ENCODE data around the gene INAFM2. TPM values are rescaled to one million over a fixed set of nuclear protein-coding genes. Genes with fewer than 3 reads are reported as not detected.

Gene INAFM2
- total RNA-seq, 1 experiment from 2014 or later: 8.8 TPM

- ChIA-PET RAD21 (ENCODE audit: low non-redundant PET in 1 of 2, low total read pairs in 2 of 2, uncharacterized antibody in 2 of 2, unreplicated experiment in 2 of 2) (no interaction called here), CTCF (interaction anchor here (1.5 to 5.2 kb wide), 2 partner anchors 11 to 13 kb away, joined by 3 to 22 read pairs; no protein-coding TSS in a partner anchor), POLR2A (interaction anchor here (0.6 kb wide), 1 partner anchor 105 kb away, joined by 3 read pairs; no protein-coding TSS in a partner anchor)
- Histone ChIP-seq H3K9me2 (ENCODE audit: insufficient read depth) (no peaks in the 10 kb centered on the region), H3K79me2 (ENCODE audit: insufficient read depth, low read length) (no peaks in the 10 kb centered on the region), H3K4me1 (ENCODE audit: control insufficient read depth in 1 of 2, insufficient read depth in 2 of 2, low read length in 2 of 2) (peaks cover 17 to 30% of the 10 kb centered on the region in 2 experiments), H2AFZ (ENCODE audit: low read depth, low read length, poor library complexity, severe bottlenecking) (no peak overlapping the region), H3K4me3 (replicated peaks in 1 of 2; ENCODE audit: low read depth in 1 of 2, low read length in 2 of 2) (no peak overlapping the region), H4K20me1 (ENCODE audit: insufficient read depth) (no peaks in the 10 kb centered on the region), H3K27me3 (ENCODE audit: insufficient read depth, low read length) (no peaks in the 10 kb centered on the region), H3K4me2 (ENCODE audit: low read length) (peak overlapping the region; percentile 46), H3K36me3 (ENCODE audit: control insufficient read depth in 1 of 2, insufficient read depth in 2 of 2, low read length in 2 of 2) (no peaks in the 10 kb centered on the region), H3K9ac (ENCODE audit: low read length) (no peak overlapping the region), H3K9me3 (ENCODE audit: control insufficient read depth in 1 of 2, insufficient read depth in 1 of 2, low read depth in 1 of 2, low read length in 2 of 2) (no peaks in the 10 kb centered on the region), H3K27ac (ENCODE audit: low read depth, low read length) (no peak overlapping the region; the same call in 1 of the 2 replicates)
- intact Hi-C loops (cut with micrococcal nuclease): no loop called here
- BruUV-seq (replicated peaks): no TSS peak
- ATAC-seq (peak; percentile 58), DNase-seq (ENCODE audit: low read depth, low spot score) (no peak)
- TF ChIP-seq RAD21 (IDR thresholded peaks at IDR 0.05; ENCODE audit: low read depth) (peak; percentile 28; the same call in 1 of the 2 replicates), ZFX (IDR thresholded peaks at IDR 0.05) (no peak)
- TF ChIP-seq, protein P1, sequence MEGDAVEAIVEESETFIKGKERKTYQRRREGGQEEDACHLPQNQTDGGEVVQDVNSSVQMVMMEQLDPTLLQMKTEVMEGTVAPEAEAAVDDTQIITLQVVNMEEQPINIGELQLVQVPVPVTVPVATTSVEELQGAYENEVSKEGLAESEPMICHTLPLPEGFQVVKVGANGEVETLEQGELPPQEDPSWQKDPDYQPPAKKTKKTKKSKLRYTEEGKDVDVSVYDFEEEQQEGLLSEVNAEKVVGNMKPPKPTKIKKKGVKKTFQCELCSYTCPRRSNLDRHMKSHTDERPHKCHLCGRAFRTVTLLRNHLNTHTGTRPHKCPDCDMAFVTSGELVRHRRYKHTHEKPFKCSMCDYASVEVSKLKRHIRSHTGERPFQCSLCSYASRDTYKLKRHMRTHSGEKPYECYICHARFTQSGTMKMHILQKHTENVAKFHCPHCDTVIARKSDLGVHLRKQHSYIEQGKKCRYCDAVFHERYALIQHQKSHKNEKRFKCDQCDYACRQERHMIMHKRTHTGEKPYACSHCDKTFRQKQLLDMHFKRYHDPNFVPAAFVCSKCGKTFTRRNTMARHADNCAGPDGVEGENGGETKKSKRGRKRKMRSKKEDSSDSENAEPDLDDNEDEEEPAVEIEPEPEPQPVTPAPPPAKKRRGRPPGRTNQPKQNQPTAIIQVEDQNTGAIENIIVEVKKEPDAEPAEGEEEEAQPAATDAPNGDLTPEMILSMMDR (IDR thresholded peaks at IDR 0.05 in 2 of 3, conservative IDR thresholded peaks at IDR 0.05 in 1 of 3; ENCODE audit: borderline replicate concordance in 1 of 3, insufficient read depth in 1 of 3, low read depth in 2 of 3, low read length in 2 of 3): peak; percentile 27 to 65 (median 59); a peak in 5 of 6 replicates
Measured at GRCh38 chr15:40354408-40355171, 31.1 kb downstream of the INAFM2 start.

GRCh38 chr15:40355976-40356585, 32.6 kb downstream of the INAFM2 start:
- Histone ChIP-seq H3K9ac (ENCODE audit: low read length) (no peak overlapping the region), H3K9me3 (ENCODE audit: control insufficient read depth in 1 of 2, insufficient read depth in 1 of 2, low read depth in 1 of 2, low read length in 2 of 2) (no peaks in the 10 kb centered on the region), H3K4me3 (replicated peaks in 1 of 2; ENCODE audit: low read depth in 1 of 2, low read length in 2 of 2) (no peak overlapping the region), H3K36me3 (ENCODE audit: control insufficient read depth in 1 of 2, insufficient read depth in 2 of 2, low read length in 2 of 2) (no peaks in the 10 kb centered on the region), H3K4me1 (ENCODE audit: control insufficient read depth in 1 of 2, insufficient read depth in 2 of 2, low read length in 2 of 2) (peaks cover 17 to 30% of the 10 kb centered on the region in 2 experiments), H4K20me1 (ENCODE audit: insufficient read depth) (no peaks in the 10 kb centered on the region), H3K79me2 (ENCODE audit: insufficient read depth, low read length) (no peaks in the 10 kb centered on the region), H3K27ac (ENCODE audit: low read depth, low read length) (no peak overlapping the region), H3K4me2 (ENCODE audit: low read length) (no peak overlapping the region), H2AFZ (ENCODE audit: low read depth, low read length, poor library complexity, severe bottlenecking) (no peak overlapping the region), H3K9me2 (ENCODE audit: insufficient read depth) (no peaks in the 10 kb centered on the region), H3K27me3 (ENCODE audit: insufficient read depth, low read length) (no peaks in the 10 kb centered on the region)
- POLR2A ChIA-PET: interaction anchor here (1.1 kb wide), 1 partner anchor 15 kb away, joined by 3 read pairs; the partner anchor contains the start of gene CCDC9B
- no peak for DNase-seq (ENCODE audit: low read depth, low spot score)
- RAD21 ChIA-PET (ENCODE audit: low non-redundant PET in 1 of 2, low total read pairs in 2 of 2, uncharacterized antibody in 2 of 2, unreplicated experiment in 2 of 2): interaction anchor here in 1 of 2 experiments (0.9 kb wide), 1 partner anchor 12 kb away, joined by 3 read pairs; no protein-coding TSS in a partner anchor
- BruUV-seq (replicated peaks): no TSS peak
- CTCF ChIA-PET: interaction anchor here (1.5 to 5.2 kb wide), 2 partner anchors 12 to 14 kb away, joined by 3 to 22 read pairs; no protein-coding TSS in a partner anchor
- ATAC-seq: no peak
- intact Hi-C loops (cut with micrococcal nuclease): no loop called here
- TF ChIP-seq ELF1 (IDR thresholded peaks at IDR 0.05; ENCODE audit: borderline replicate concordance, low read depth): no peak
- no peak for TF ChIP-seq SP1 (IDR thresholded peaks at IDR 0.05; ENCODE audit: low read depth)
- no peak for TF ChIP-seq EZH2 (IDR thresholded peaks at IDR 0.05)
- TF ChIP-seq ZFX (IDR thresholded peaks at IDR 0.05): no peak
- TF ChIP-seq SRF (IDR thresholded peaks at IDR 0.05; ENCODE audit: low read depth): no peak
- no peak for TF ChIP-seq FOSL1 (IDR thresholded peaks at IDR 0.05; ENCODE audit: low read depth)
- TF ChIP-seq CEBPB (IDR thresholded peaks at IDR 0.05; ENCODE audit: low read depth): no peak
- no peak for TF ChIP-seq TCF7L2 (IDR thresholded peaks at IDR 0.05; ENCODE audit: borderline replicate concordance, extremely low read depth, insufficient read depth, insufficient read length)
- no peak for TF ChIP-seq SIN3A (IDR thresholded peaks at IDR 0.05; ENCODE audit: low read depth)
- no peak for TF ChIP-seq ZNF274 (IDR thresholded peaks at IDR 0.05; ENCODE audit: low read depth, low read length)
- no peak for TF ChIP-seq EGR1 (IDR thresholded peaks at IDR 0.05; ENCODE audit: low read depth)

Data from HCT116 (cell line).